Trophoblast cell (in vitro differentiated cells and primary cell): ENCODE data around the gene KLHL15.

Experiments
- DNase-seq, 2 donors: peaks; one replicate each; pipeline ENCODE4 v3.0.0-alpha.2; 2016
- H2AFZ ChIP-seq: 2 replicates; pipeline ENCODE4 v1.6.1; 2013; ENCODE audit warnings: low read length, moderate library complexity, mild to moderate bottlenecking; ENCODE audit not compliant: insufficient read depth, poor library complexity
- H2AK5ac ChIP-seq: 2 replicates; pipeline ENCODE4 v1.6.1; 2013; ENCODE audit warnings: mild to moderate bottlenecking, low read length
- H2BK120ac ChIP-seq: 2 replicates; pipeline ENCODE4 v1.6.1; 2013; ENCODE audit warnings: low read length, mild to moderate bottlenecking, moderate library complexity; ENCODE audit not compliant: insufficient read depth, poor library complexity
- H2BK12ac ChIP-seq: 2 replicates; pipeline ENCODE4 v1.6.1; 2013; ENCODE audit warnings: mild to moderate bottlenecking, low read length, moderate library complexity
- H2BK5ac ChIP-seq: 2 replicates; pipeline ENCODE4 v1.6.1; 2013; ENCODE audit warnings: low read length, low read depth, moderate library complexity, mild to moderate bottlenecking; ENCODE audit not compliant: poor library complexity
- H3K14ac ChIP-seq: 2 replicates; pipeline ENCODE4 v1.6.1; 2013; ENCODE audit warnings: mild to moderate bottlenecking, low read length
- H3K18ac ChIP-seq: 2 replicates; pipeline ENCODE4 v1.6.1; 2013; ENCODE audit warnings: mild to moderate bottlenecking, low read length
- H3K23ac ChIP-seq: 2 replicates; pipeline ENCODE4 v1.6.1; 2013; ENCODE audit warnings: low read length
- H3K27ac ChIP-seq: 2 replicates; pipeline ENCODE4 v1.5.1; 2013; ENCODE audit warnings: low read depth, mild to moderate bottlenecking, inconsistent platforms, low read length, moderate library complexity
- H3K27me3 ChIP-seq: 2 replicates; pipeline ENCODE4 v1.6.1; 2013; ENCODE audit warnings: inconsistent platforms, mild to moderate bottlenecking, low read length, moderate library complexity; ENCODE audit not compliant: insufficient read depth
- H3K36me3 ChIP-seq, 2 experiments: 1 replicate in 1 of 2; 2 replicates in 1 of 2; pipeline ENCODE4 v1.6.1; 2013; ENCODE audit warnings: low read length in 2 of 2, mild to moderate bottlenecking in 2 of 2, moderate library complexity in 1 of 2; ENCODE audit not compliant: insufficient read depth in 2 of 2, control insufficient read depth in 1 of 2
- H3K4ac ChIP-seq: 2 replicates; pipeline ENCODE4 v1.6.1; 2013; ENCODE audit warnings: low read depth, mild to moderate bottlenecking, low read length, moderate library complexity
- H3K4me1 ChIP-seq, 2 experiments: 1 replicate in 1 of 2; 2 replicates in 1 of 2; pipeline ENCODE4 v1.6.1; 2013; ENCODE audit warnings: low read length in 2 of 2, mild to moderate bottlenecking in 2 of 2, moderate library complexity in 1 of 2; ENCODE audit not compliant: insufficient read depth in 2 of 2, control insufficient read depth in 1 of 2
- H3K4me2 ChIP-seq: 2 replicates; pipeline ENCODE4 v1.6.1; 2013; ENCODE audit warnings: inconsistent platforms, mild to moderate bottlenecking, low read length, moderate library complexity
- H3K4me3 ChIP-seq: 2 replicates; pipeline ENCODE4 v1.5.1; 2013; ENCODE audit warnings: mild to moderate bottlenecking, low read depth, low read length, inconsistent platforms
- H3K79me1 ChIP-seq: one replicate; pipeline ENCODE4 v1.6.1; 2013; ENCODE audit warnings: low read length
- H3K79me2 ChIP-seq: 2 replicates; pipeline ENCODE4 v1.6.1; 2013; ENCODE audit warnings: low read length, mild to moderate bottlenecking; ENCODE audit not compliant: control insufficient read depth, insufficient read depth, poor library complexity
- H3K9ac ChIP-seq: 2 replicates; pipeline ENCODE4 v1.6.1; 2013; ENCODE audit warnings: mild to moderate bottlenecking, low read length
- H3K9me3 ChIP-seq: 2 replicates; pipeline ENCODE4 v1.6.1; 2013; ENCODE audit warnings: low read depth, mild to moderate bottlenecking, control low read depth, inconsistent platforms, low read length; ENCODE audit not compliant: insufficient read depth
- H4K12ac ChIP-seq: 2 replicates; pipeline ENCODE4 v1.6.1; 2013; ENCODE audit warnings: low read depth, mild to moderate bottlenecking, low read length, moderate library complexity
- H4K8ac ChIP-seq: 2 replicates; pipeline ENCODE4 v1.6.1; 2013; ENCODE audit warnings: low read depth, mild to moderate bottlenecking, low read length, moderate library complexity
- H4K91ac ChIP-seq: one replicate; pipeline ENCODE4 v1.6.1; 2013; ENCODE audit warnings: low read depth, mild to moderate bottlenecking, low read length, moderate library complexity
- WGBS: extraction: QIAGEN DNeasy Blood & Tissue Kit; methylation state at CpG from one replicate; pipeline ENCODE4 v1.1.7; 2013; ENCODE audit warnings: missing lambda C conversion rate; ENCODE audit not compliant: insufficient read length, insufficient coverage; ENCODE audit errors: extremely low coverage; 5-methylcytosine and 5-hydroxymethylcytosine counted together

KLHL15 gene

GRCh38 chrX:24017674-24018073 lies 9.3 kb downstream of the KLHL15 start:
- Histone ChIP-seq H3K4me1 (no peaks in the 10 kb centered on the region), H2AK5ac (no peak overlapping the region), H2BK5ac (no peak overlapping the region), H3K4me3 (no peak overlapping the region), H4K12ac (no peak overlapping the region), H3K18ac (no peak overlapping the region), H2AFZ (no peak overlapping the region), H3K79me2 (no peaks in the 10 kb centered on the region), H3K79me1 (no peaks in the 10 kb centered on the region), H3K23ac (no peak overlapping the region), H3K27ac (no peak overlapping the region), H3K27me3 (no peaks in the 10 kb centered on the region), H3K4me2 (no peak overlapping the region), H3K4ac (no peak overlapping the region), H2BK12ac (no peak overlapping the region), H3K14ac (no peak overlapping the region), H2BK120ac (no peak overlapping the region), H3K9ac (no peak overlapping the region), H3K9me3 (no peaks in the 10 kb centered on the region), H4K8ac (no peak overlapping the region), H4K91ac (no peak overlapping the region), H3K36me3 (no peaks in the 10 kb centered on the region)
- WGBS = no CpG with 5 or more reads among the region's 9 CpGs
- no peak for DNase-seq

GRCh38 chrX:24014388-24015018 lies 12.5 kb downstream of the KLHL15 start:
- Histone ChIP-seq H3K36me3 (no peaks in the 10 kb centered on the region), H2BK12ac (no peak overlapping the region), H2AK5ac (no peak overlapping the region), H3K9me3 (no peaks in the 10 kb centered on the region), H3K18ac (no peak overlapping the region), H3K27me3 (no peaks in the 10 kb centered on the region), H3K4me1 (no peaks in the 10 kb centered on the region), H3K4me2 (no peak overlapping the region), H2BK5ac (no peak overlapping the region), H3K9ac (no peak overlapping the region), H3K23ac (no peak overlapping the region), H4K8ac (no peak overlapping the region), H2AFZ (no peak overlapping the region), H3K79me1 (no peaks in the 10 kb centered on the region), H3K4me3 (no peak overlapping the region), H3K27ac (no peak overlapping the region), H3K4ac (no peak overlapping the region), H4K91ac (no peak overlapping the region), H4K12ac (no peak overlapping the region), H3K79me2 (no peaks in the 10 kb centered on the region), H2BK120ac (no peak overlapping the region), H3K14ac (no peak overlapping the region)
- no peak for DNase-seq
- no CpG with 5 or more reads among the region's 5 CpGs for WGBS

- no peak overlapping the region for H3K27ac ChIP-seq
- H3K79me1 ChIP-seq = no peaks in the 10 kb centered on the region
- H3K4ac ChIP-seq = no peak overlapping the region
- no peaks in the 10 kb centered on the region for H3K79me2 ChIP-seq
- DNase-seq = no peak
- no peaks in the 10 kb centered on the region for H3K27me3 ChIP-seq
- no peak overlapping the region for H4K8ac ChIP-seq
- H3K14ac ChIP-seq = no peak overlapping the region
- no peaks in the 10 kb centered on the region for H3K9me3 ChIP-seq
- no peak overlapping the region for H3K9ac ChIP-seq
- H4K91ac ChIP-seq = no peak overlapping the region
- WGBS = no CpG with 5 or more reads among the region's 1 CpG
- H3K4me2 ChIP-seq = no peak overlapping the region
- no peak overlapping the region for H2AK5ac ChIP-seq
- no peak overlapping the region for H2AFZ ChIP-seq
- H3K23ac ChIP-seq = no peak overlapping the region
- H3K36me3 ChIP-seq = no peaks in the 10 kb centered on the region
- no peaks in the 10 kb centered on the region for H3K4me1 ChIP-seq
- H2BK120ac ChIP-seq = no peak overlapping the region
- H4K12ac ChIP-seq = no peak overlapping the region
- H2BK12ac ChIP-seq = no peak overlapping the region
- H3K4me3 ChIP-seq = no peak overlapping the region
- H3K18ac ChIP-seq = no peak overlapping the region
- H2BK5ac ChIP-seq = no peak overlapping the region
Measured at GRCh38 chrX:24012266-24012665, 14.7 kb downstream of the KLHL15 start.

- Histone ChIP-seq H3K4me3 (no peak overlapping the region), H3K18ac (no peak overlapping the region), H2BK12ac (no peak overlapping the region), H3K23ac (no peak overlapping the region), H3K14ac (no peak overlapping the region), H2AK5ac (no peak overlapping the region), H2BK5ac (no peak overlapping the region), H3K9me3 (no peaks in the 10 kb centered on the region), H3K4me2 (no peak overlapping the region), H3K9ac (no peak overlapping the region), H4K8ac (no peak overlapping the region), H3K79me2 (no peaks in the 10 kb centered on the region), H3K36me3 (peaks cover 0 to 3% of the 10 kb centered on the region in 2 experiments), H3K4me1 (no peaks in the 10 kb centered on the region), H3K27me3 (no peaks in the 10 kb centered on the region), H4K91ac (no peak overlapping the region), H4K12ac (no peak overlapping the region), H3K79me1 (no peaks in the 10 kb centered on the region), H3K4ac (no peak overlapping the region), H2BK120ac (no peak overlapping the region), H2AFZ (no peak overlapping the region), H3K27ac (no peak overlapping the region)
- DNase-seq = no peak
- WGBS = no CpG with 5 or more reads among the region's 9 CpGs
Measured at GRCh38 chrX:24005867-24006266, 21.1 kb downstream of the KLHL15 start.
